Esophagus muscularis mucosa (tissue), 4 donors: Measurements from ENCODE around the gene PDF. TPM values are rescaled to one million over a fixed set of nuclear protein-coding genes. Genes with fewer than 3 reads are reported as not detected.
"Not testable (repeated sequence)": the region's sequence is repeated elsewhere in the genome, so short reads cannot be mapped to it uniquely, and the experiment has no call there.

Experiments used
- DNase-seq: peaks from one replicate; pipeline ENCODE4 v3.0.0-alpha.2; 2017; ENCODE audit errors: extremely low spot score
- H3K27ac ChIP-seq, 4 donors: fragments of 200-600 bp; sonication (generic); replicated peaks in 1 of 4; 1 replicate in 3 of 4; 2 replicates in 1 of 4; pipeline ENCODE4 v1.5.1; 2016 to 2019; ENCODE audit warnings: mild to moderate bottlenecking in 1 of 4
- H3K27me3 ChIP-seq, 4 donors: fragments of 200-600 bp; sonication (generic); one replicate each; pipeline versions ENCODE4 v1.5.1 to v1.6.0; 2016 to 2019
- H3K36me3 ChIP-seq, 4 donors: fragments of 200-600 bp; sonication (generic); one replicate each; pipeline ENCODE4 v1.5.1; 2016 to 2019
- H3K4me1 ChIP-seq, 4 donors: fragments of 200-600 bp; sonication (generic); one replicate each; pipeline ENCODE4 v1.5.1; 2016 to 2019
- H3K4me3 ChIP-seq, 4 donors: fragments of 200-600 bp; sonication (generic); 1 replicate in 2 of 4; 2 replicates in 2 of 4; pipeline ENCODE4 v1.5.1; 2016 to 2019; ENCODE audit warnings: mild to moderate bottlenecking in 4 of 4, moderate library complexity in 1 of 4
- H3K9me3 ChIP-seq, 4 donors: fragments of 200-600 bp; sonication (generic); 1 replicate in 3 of 4; 2 replicates in 1 of 4; pipeline ENCODE4 v1.5.1; 2016 to 2019
- EP300 ChIP-seq: sonication (generic); formaldehyde crosslinking; IDR thresholded peaks from one replicate; pipeline ENCODE4 v1.6.1; 2017; ENCODE audit warnings: antibody characterized with exemption
- POLR2A ChIP-seq: fragments of 450-650 bp; IDR thresholded peaks from one replicate; pipeline ENCODE4 v1.6.1; 2017; ENCODE audit warnings: antibody characterized with exemption, moderate library complexity, mild to moderate bottlenecking, low read depth
- POLR2AphosphoS5 ChIP-seq, 2 donors: sonication (generic); formaldehyde crosslinking; IDR thresholded peaks; one replicate each; pipeline ENCODE4 v1.6.1; 2017; ENCODE audit warnings: antibody characterized with exemption in 2 of 2
- WGBS: methylation state at CpG from one replicate; pipeline ENCODE4 v1.1.5; 2018; 5-methylcytosine and 5-hydroxymethylcytosine counted together
- intact Hi-C: fragments of 100-400 bp; cut with DNase I; formaldehyde crosslinking; loops from one replicate; pipeline ENCODE4 v1.15.1; 2023
- total RNA-seq, 4 donors: library from RNA; depleted of rRNA; stranded (reverse); fragments of >200 nt; gene quantifications; one replicate each; pipeline versions ENCODE4 v1.1.0 to v1.2.1, GENCODE V29; 2016
- TF ChIP-seq, protein P1 (sequence below), 3 experiments: fragments of 200-600 bp in 2 of 3; fragments of 450-650 bp in 1 of 3; sonication (generic) in 2 of 3; IDR thresholded peaks; one replicate each; pipeline ENCODE4 v1.5.1; 2017 to 2019; ENCODE audit warnings: antibody characterized with exemption in 3 of 3, mild to moderate bottlenecking in 2 of 3, moderate library complexity in 1 of 3

Gene PDF
- total RNA-seq, 4 donors from 2014 or later, result 5.4 to 17.5 (median 12.6) TPM

DNA sequence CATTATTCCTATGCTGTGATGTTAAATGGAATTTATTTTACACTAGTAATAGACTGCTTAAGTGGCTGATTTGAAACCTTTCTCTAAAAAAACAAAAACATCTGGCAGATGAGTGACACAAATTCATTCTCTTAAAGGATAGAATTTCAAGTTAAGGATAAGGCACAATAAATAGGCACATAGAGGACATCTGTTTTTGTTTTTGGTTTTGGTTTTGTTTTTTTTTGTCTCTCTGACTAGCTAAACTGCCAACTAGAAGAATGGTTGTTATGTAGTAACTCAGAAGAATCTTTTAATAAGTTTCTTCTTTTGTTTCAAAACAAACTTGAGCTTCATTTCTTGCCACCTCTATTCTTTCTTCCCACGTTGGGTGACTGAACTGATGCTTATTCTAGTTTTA is 24.4 kb downstream of the PDF start:
- peaks cover 1 to 21% (median 8%) of the 10 kb centered on the region in 4 donors for H3K36me3 ChIP-seq
- H3K27ac ChIP-seq, result no peak overlapping the region
- peaks cover 0 to 7% (median 6%) of the 10 kb centered on the region in 4 donors for H3K4me1 ChIP-seq
- H3K27me3 ChIP-seq, result no peaks in the 10 kb centered on the region
- H3K9me3 ChIP-seq, result no peaks in the 10 kb centered on the region
- TF ChIP-seq POLR2AphosphoS5 (IDR thresholded peaks at IDR 0.05), result no peak
- TF ChIP-seq, protein P1, sequence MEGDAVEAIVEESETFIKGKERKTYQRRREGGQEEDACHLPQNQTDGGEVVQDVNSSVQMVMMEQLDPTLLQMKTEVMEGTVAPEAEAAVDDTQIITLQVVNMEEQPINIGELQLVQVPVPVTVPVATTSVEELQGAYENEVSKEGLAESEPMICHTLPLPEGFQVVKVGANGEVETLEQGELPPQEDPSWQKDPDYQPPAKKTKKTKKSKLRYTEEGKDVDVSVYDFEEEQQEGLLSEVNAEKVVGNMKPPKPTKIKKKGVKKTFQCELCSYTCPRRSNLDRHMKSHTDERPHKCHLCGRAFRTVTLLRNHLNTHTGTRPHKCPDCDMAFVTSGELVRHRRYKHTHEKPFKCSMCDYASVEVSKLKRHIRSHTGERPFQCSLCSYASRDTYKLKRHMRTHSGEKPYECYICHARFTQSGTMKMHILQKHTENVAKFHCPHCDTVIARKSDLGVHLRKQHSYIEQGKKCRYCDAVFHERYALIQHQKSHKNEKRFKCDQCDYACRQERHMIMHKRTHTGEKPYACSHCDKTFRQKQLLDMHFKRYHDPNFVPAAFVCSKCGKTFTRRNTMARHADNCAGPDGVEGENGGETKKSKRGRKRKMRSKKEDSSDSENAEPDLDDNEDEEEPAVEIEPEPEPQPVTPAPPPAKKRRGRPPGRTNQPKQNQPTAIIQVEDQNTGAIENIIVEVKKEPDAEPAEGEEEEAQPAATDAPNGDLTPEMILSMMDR (IDR thresholded peaks at IDR 0.05), result no peak
- TF ChIP-seq EP300, result no peak
- TF ChIP-seq POLR2A, result no peak
- no peak for DNase-seq
- H3K4me3 ChIP-seq, result no peak overlapping the region
- 76% methylated on average over 1 of the region's 1 CpG for WGBS
- intact Hi-C loops, result no loop called here

DNA sequence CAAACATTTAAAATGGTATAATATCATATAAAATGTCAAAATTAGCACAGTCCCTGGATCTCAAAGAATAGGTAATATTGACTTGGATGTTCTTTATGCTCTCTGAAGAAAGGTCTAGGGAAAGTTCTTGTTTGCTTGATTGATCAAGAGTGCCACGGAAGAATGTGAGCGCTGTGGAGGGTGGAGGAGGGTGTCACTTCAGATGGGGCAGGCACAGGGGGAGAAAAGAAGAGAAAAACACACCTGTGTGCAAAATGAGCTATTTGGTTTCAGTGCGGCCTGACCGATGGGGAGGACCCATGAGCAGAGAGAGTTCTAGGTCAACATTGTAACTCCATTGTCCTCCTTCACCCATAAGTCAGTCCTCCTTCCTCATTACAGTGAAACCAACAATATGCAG is 28.1 kb downstream of the PDF start:
- intact Hi-C loops, result no loop called here
- Histone ChIP-seq H3K36me3 (peaks cover 20 to 55% (median 26%) of the 10 kb centered on the region in 4 donors), H3K9me3 (no peaks in the 10 kb centered on the region), H3K4me1 (no peaks in the 10 kb centered on the region), H3K4me3 (no peak overlapping the region), H3K27ac (no peak overlapping the region), H3K27me3 (no peaks in the 10 kb centered on the region)
- DNase-seq, result no peak
- TF ChIP-seq EP300 (no peak), POLR2AphosphoS5 (IDR thresholded peaks at IDR 0.05) (no peak), POLR2A (no peak)
- TF ChIP-seq, protein P1 (IDR thresholded peaks at IDR 0.05), result no peak
- WGBS, result 89% methylated on average over 4 of the region's 4 CpGs

DNA sequence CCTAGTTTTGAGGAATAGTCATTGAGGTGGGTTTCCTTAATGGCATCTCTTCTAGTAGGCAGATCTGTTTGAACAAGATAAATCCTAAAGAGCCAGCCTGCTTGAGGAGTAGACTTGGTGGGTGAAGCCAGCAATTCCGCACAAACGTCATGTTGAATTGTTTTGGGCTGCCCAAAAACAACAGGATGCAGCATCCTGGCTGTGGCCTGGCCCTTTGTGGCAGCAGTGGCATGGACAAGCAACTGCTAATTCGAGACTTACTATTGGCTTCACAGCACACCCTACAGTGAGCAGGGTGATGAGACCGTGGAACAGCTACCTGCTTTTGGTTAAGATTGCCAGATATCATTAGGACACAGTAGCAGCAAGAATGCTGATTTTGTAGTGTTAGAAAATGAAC is 28.5 kb downstream of the PDF start:
- Histone ChIP-seq H3K4me3 (no peak overlapping the region), H3K27ac (no peak overlapping the region), H3K36me3 (peaks cover 20 to 57% (median 26%) of the 10 kb centered on the region in 4 donors), H3K27me3 (no peaks in the 10 kb centered on the region), H3K4me1 (no peaks in the 10 kb centered on the region), H3K9me3 (no peaks in the 10 kb centered on the region)
- intact Hi-C loops, result no loop called here
- 88% methylated on average over 4 of the region's 4 CpGs for WGBS
- no peak for TF ChIP-seq EP300
- TF ChIP-seq, protein P1 (IDR thresholded peaks at IDR 0.05), result no peak
- no peak for TF ChIP-seq POLR2A
- no peak for TF ChIP-seq POLR2AphosphoS5 (IDR thresholded peaks at IDR 0.05)
- no peak for DNase-seq

DNA sequence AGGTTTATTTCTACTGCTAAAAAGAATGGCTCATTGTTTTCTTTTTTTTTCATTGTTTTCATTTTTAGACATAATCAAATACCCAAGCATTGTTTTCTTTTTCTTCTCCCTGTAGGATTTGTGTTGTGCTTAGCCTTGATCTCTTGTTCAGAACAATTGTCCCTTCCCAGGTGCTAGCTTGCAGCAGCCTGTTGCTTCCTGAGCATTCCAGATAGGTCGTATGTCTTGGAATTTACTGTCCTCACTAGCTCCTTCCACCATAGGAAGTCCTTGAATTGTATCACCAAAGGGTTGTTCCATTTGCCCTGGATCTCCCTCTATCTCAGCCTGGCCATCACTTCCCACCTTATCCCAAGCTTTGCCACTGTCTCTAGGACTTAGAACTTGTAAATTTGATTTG is 29.2 kb downstream of the PDF start:
- no peaks in the 10 kb centered on the region for H3K4me1 ChIP-seq
- H3K27ac ChIP-seq, result no peak overlapping the region
- peaks cover 20 to 63% (median 26%) of the 10 kb centered on the region in 4 donors for H3K36me3 ChIP-seq
- no peak for TF ChIP-seq POLR2A
- no peaks in the 10 kb centered on the region for H3K9me3 ChIP-seq
- intact Hi-C loops, result no loop called here
- H3K27me3 ChIP-seq, result no peaks in the 10 kb centered on the region
- DNase-seq, result no peak
- 78% methylated on average over 1 of the region's 1 CpG for WGBS
- H3K4me3 ChIP-seq, result no peak overlapping the region

DNA sequence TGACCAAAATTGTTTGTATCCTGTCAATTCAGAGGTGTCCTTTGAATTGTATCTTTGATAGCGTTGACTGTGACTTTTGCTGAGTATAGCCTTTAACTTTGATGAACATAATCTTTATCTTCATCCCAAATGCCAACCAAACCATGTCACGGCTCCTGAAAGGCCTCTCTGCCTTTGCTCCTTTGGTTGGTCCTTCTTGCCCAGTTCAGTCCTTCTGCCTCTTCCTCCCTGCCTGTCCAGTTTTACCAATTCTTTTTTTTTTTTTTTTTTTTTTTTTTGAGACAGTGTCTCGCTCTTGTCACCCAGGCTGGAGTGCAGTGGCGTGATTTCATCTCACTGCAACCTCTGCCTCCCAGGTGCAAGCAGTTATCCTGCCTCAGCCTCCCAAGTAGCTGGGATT is 32.1 kb downstream of the PDF start:
- H3K27ac ChIP-seq, result no peak overlapping the region
- no peak overlapping the region for H3K4me3 ChIP-seq
- no peak for TF ChIP-seq EP300
- no peak for TF ChIP-seq POLR2AphosphoS5 (IDR thresholded peaks at IDR 0.05)
- H3K36me3 ChIP-seq, result peaks cover 17 to 80% (median 27%) of the 10 kb centered on the region in 4 donors
- intact Hi-C loops, result no loop called here
- WGBS, result 95% methylated on average over 4 of the region's 4 CpGs
- no peaks in the 10 kb centered on the region for H3K9me3 ChIP-seq
- H3K27me3 ChIP-seq, result no peaks in the 10 kb centered on the region
- DNase-seq, result no peak
- H3K4me1 ChIP-seq, result no peaks in the 10 kb centered on the region

DNA sequence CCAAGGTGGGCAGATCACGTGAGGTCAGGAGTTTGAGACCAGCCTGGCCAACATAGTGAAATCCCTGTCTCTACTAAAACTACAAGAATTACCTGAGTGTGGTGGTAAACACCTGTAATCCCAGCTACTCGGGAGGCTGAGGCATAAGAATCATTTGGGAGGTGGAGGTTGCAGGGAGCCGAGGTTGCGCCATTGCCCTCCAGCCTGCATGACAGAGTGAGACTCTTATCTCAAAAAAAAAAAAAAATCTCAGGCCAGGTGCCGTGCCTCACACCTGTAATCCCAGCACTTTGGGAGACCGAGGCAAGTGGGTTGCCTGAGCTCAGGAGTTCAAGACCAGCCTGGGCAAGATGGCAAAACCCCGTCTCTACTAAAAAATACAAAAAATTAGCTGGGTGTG is 33.6 kb downstream of the PDF start:
- H3K4me1 ChIP-seq, H3K27me3 ChIP-seq, intact Hi-C loops, H3K27ac ChIP-seq, H3K4me3 ChIP-seq, DNase-seq, H3K9me3 ChIP-seq: not testable (repeated sequence)
- 98% methylated on average over 7 of the region's 7 CpGs for WGBS
- H3K36me3 ChIP-seq, result peaks cover 17 to 67% (median 25%) of the 10 kb centered on the region in 4 donors
